Measurements from ENCODE around the gene PATJ.

Gene PATJ

GRCh38 chr1:61953790-61954150 lies 211.5 kb downstream of the PATJ start:
- no peaks in the 10 kb centered on the region for H3K36me3 ChIP-seq (ENCODE audit: control insufficient read depth in 2 of 2, insufficient read depth in 1 of 2, low read length in 2 of 2)
- ChIA-PET POLR2A (no interaction called here), CTCF (no interaction called here)
- H3K4me3 ChIP-seq (ENCODE audit: low read depth, low read length), result no peak overlapping the region
- H3K27ac ChIP-seq (ENCODE audit: extremely low read depth, low read depth, low read length), result no peak overlapping the region
- no peaks in the 10 kb centered on the region for H3K9me3 ChIP-seq (ENCODE audit: control insufficient read depth, insufficient read depth, low read depth, low read length)
- TF ChIP-seq ZNF544 (tag by site-specific recombination; IDR thresholded peaks at IDR 0.05) (no peak), SP7 (tag by site-specific recombination; IDR thresholded peaks at IDR 0.05) (no peak), EGR2 (tag by site-specific recombination; IDR thresholded peaks at IDR 0.05; ENCODE audit: low read depth) (no peak), BCL11B (tag by site-specific recombination; IDR thresholded peaks at IDR 0.05; ENCODE audit: low read depth) (no peak), SP2 (tag by site-specific recombination; IDR thresholded peaks at IDR 0.05) (no peak), ZNF510 (tag by site-specific recombination; IDR thresholded peaks at IDR 0.05; ENCODE audit: insufficient replicate concordance) (no peak), OVOL3 (tag by site-specific recombination; IDR thresholded peaks at IDR 0.05) (no peak), ZFP3 (tag by site-specific recombination; IDR thresholded peaks at IDR 0.05; ENCODE audit: low read depth) (no peak), ZNF518A (tag by site-specific recombination; conservative IDR thresholded peaks at IDR 0.05; ENCODE audit: low read depth) (no peak), ZNF223 (tag by site-specific recombination; IDR thresholded peaks at IDR 0.05) (no peak), ZNF830 (tag by site-specific recombination; IDR thresholded peaks at IDR 0.05; ENCODE audit: low read depth) (no peak), ZNF677 (tag by site-specific recombination; IDR thresholded peaks at IDR 0.05) (no peak), MEIS1 (CRISPR knock-in tag; IDR thresholded peaks at IDR 0.05; ENCODE audit: borderline replicate concordance) (no peak), ZNF274 (IDR thresholded peaks at IDR 0.05; ENCODE audit: low read length) (no peak), ZNF274 (tag by site-specific recombination; IDR thresholded peaks at IDR 0.05; ENCODE audit: borderline replicate concordance) (no peak), ZSCAN16 (tag by site-specific recombination; IDR thresholded peaks at IDR 0.05) (no peak), GLI4 (tag by site-specific recombination; IDR thresholded peaks at IDR 0.05) (no peak), ZNF785 (tag by site-specific recombination; IDR thresholded peaks at IDR 0.05) (no peak)
- H3K4me1 ChIP-seq (ENCODE audit: control insufficient read depth, insufficient read depth, low read length), result 0 out of 2 replicates have a peak, but pooled peaks cover 2% of the 10 kb centered on the region

GRCh38 chr1:61955261-61955660 lies 213.0 kb downstream of the PATJ start:
- POLR2A ChIA-PET, result no interaction called here
- Histone ChIP-seq H3K4me3 (ENCODE audit: low read depth, low read length) (no peak overlapping the region), H3K9me3 (ENCODE audit: control insufficient read depth, insufficient read depth, low read depth, low read length) (no peaks in the 10 kb centered on the region), H3K36me3 (ENCODE audit: control insufficient read depth in 2 of 2, insufficient read depth in 1 of 2, low read length in 2 of 2) (0 out of 3 replicates have a peak, but pooled peaks cover 0 to 4% of the 10 kb centered on the region in 2 experiments), H3K4me1 (ENCODE audit: control insufficient read depth, insufficient read depth, low read length) (0 out of 2 replicates have a peak, but pooled peaks cover 2% of the 10 kb centered on the region), H3K27ac (ENCODE audit: extremely low read depth, low read depth, low read length) (no peak overlapping the region)
- no peak for TF ChIP-seq ZNF266 (tag by site-specific recombination; IDR thresholded peaks at IDR 0.05; ENCODE audit: low read depth)
- TF ChIP-seq ZNF514 (tag by site-specific recombination; IDR thresholded peaks at IDR 0.05), result no peak
- no peak for TF ChIP-seq ZNF37A (tag by site-specific recombination; IDR thresholded peaks at IDR 0.05)
- no peak for TF ChIP-seq ZNF155 (tag by site-specific recombination; IDR thresholded peaks at IDR 0.05)
- TF ChIP-seq, protein P1, sequence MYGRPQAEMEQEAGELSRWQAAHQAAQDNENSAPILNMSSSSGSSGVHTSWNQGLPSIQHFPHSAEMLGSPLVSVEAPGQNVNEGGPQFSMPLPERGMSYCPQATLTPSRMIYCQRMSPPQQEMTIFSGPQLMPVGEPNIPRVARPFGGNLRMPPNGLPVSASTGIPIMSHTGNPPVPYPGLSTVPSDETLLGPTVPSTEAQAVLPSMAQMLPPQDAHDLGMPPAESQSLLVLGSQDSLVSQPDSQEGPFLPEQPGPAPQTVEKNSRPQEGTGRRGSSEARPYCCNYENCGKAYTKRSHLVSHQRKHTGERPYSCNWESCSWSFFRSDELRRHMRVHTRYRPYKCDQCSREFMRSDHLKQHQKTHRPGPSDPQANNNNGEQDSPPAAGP (tag by site-specific recombination; IDR thresholded peaks at IDR 0.05), result no peak
- no peak for TF ChIP-seq ZNF585B (tag by site-specific recombination; IDR thresholded peaks at IDR 0.05)
- TF ChIP-seq ZNF157 (tag by site-specific recombination; IDR thresholded peaks at IDR 0.05), result no peak
- TF ChIP-seq, protein P2, sequence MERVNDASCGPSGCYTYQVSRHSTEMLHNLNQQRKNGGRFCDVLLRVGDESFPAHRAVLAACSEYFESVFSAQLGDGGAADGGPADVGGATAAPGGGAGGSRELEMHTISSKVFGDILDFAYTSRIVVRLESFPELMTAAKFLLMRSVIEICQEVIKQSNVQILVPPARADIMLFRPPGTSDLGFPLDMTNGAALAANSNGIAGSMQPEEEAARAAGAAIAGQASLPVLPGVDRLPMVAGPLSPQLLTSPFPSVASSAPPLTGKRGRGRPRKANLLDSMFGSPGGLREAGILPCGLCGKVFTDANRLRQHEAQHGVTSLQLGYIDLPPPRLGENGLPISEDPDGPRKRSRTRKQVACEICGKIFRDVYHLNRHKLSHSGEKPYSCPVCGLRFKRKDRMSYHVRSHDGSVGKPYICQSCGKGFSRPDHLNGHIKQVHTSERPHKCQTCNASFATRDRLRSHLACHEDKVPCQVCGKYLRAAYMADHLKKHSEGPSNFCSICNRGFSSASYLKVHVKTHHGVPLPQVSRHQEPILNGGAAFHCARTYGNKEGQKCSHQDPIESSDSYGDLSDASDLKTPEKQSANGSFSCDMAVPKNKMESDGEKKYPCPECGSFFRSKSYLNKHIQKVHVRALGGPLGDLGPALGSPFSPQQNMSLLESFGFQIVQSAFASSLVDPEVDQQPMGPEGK (tag by site-specific recombination; IDR thresholded peaks at IDR 0.05), result no peak
- TF ChIP-seq ZXDB (tag by site-specific recombination; IDR thresholded peaks at IDR 0.05), result no peak
- no peak for TF ChIP-seq ZFP69B (tag by site-specific recombination; IDR thresholded peaks at IDR 0.05)
- TF ChIP-seq ZNF747 (tag by site-specific recombination; IDR thresholded peaks at IDR 0.05), result no peak
- TF ChIP-seq, protein P3, sequence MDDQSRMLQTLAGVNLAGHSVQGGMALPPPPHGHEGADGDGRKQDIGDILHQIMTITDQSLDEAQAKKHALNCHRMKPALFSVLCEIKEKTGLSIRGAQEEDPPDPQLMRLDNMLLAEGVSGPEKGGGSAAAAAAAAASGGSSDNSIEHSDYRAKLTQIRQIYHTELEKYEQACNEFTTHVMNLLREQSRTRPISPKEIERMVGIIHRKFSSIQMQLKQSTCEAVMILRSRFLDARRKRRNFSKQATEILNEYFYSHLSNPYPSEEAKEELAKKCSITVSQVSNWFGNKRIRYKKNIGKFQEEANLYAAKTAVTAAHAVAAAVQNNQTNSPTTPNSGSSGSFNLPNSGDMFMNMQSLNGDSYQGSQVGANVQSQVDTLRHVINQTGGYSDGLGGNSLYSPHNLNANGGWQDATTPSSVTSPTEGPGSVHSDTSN (CRISPR knock-in tag; IDR thresholded peaks at IDR 0.05), result no peak
- CTCF ChIA-PET, result interaction anchor here (0.6 to 0.8 kb wide), 2 partner anchors 128 to 756 kb away, joined by 3 read pairs; no protein-coding TSS in a partner anchor
